HG03378 (cell line): ENCODE measurements around the gene MNDA.

Experiments
- ATAC-seq: cut with Tn5 transposase; IDR thresholded peaks from one replicate; pipeline ENCODE4 v1.9.1; 2021; ENCODE audit warnings: mild to moderate bottlenecking, moderate library complexity; ENCODE audit not compliant: unreplicated experiment

MNDA gene

GRCh38 chr1:158830904-158831507 is at the start of gene MNDA:
Gene MNDA, plus strand, starts transcription at chr1:158831351. Its CDS starts 10,803 bp downstream, at chr1:158842154.
- peak; percentile 91 for ATAC-seq

GRCh38 chr1:158793604-158794003 is 37.5 kb upstream of the MNDA start:
- no peak for ATAC-seq

GRCh38 chr1:158794247-158794646 is 36.9 kb upstream of the MNDA start:
- no peak for ATAC-seq

- no peak for ATAC-seq
Observed at GRCh38 chr1:158798531-158798930, 32.6 kb upstream of the MNDA start.

- ATAC-seq = no peak
Observed at GRCh38 chr1:158799689-158800088, 31.5 kb upstream of the MNDA start.

- no peak for ATAC-seq
Observed at GRCh38 chr1:158800526-158800925, 30.6 kb upstream of the MNDA start.

GRCh38 chr1:158801396-158801795 is 29.8 kb upstream of the MNDA start:
- ATAC-seq = no peak

GRCh38 chr1:158803678-158804077 is 27.5 kb upstream of the MNDA start:
- no peak for ATAC-seq

- ATAC-seq = no peak
Observed at GRCh38 chr1:158806916-158807536, 24.1 kb upstream of the MNDA start.

GRCh38 chr1:158809256-158809655 is 21.9 kb upstream of the MNDA start:
- ATAC-seq = no peak

GRCh38 chr1:158809862-158810261 is 21.3 kb upstream of the MNDA start:
- no peak for ATAC-seq

GRCh38 chr1:158810311-158810710 is 20.8 kb upstream of the MNDA start:
- ATAC-seq = no peak

GRCh38 chr1:158812336-158812735 is 18.8 kb upstream of the MNDA start:
- ATAC-seq = no peak

- no peak for ATAC-seq
Observed at GRCh38 chr1:158813164-158813563, 18.0 kb upstream of the MNDA start.

GRCh38 chr1:158814970-158815369 is 16.2 kb upstream of the MNDA start:
- ATAC-seq = no peak

GRCh38 chr1:158818560-158818959 is 12.6 kb upstream of the MNDA start:
- ATAC-seq = no peak

- ATAC-seq = no peak
Observed at GRCh38 chr1:158818975-158819431, 12.1 kb upstream of the MNDA start.

- peak; percentile 90 for ATAC-seq
Observed at GRCh38 chr1:158819461-158820443, 11.4 kb upstream of the MNDA start.

GRCh38 chr1:158821723-158822122 is 9.4 kb upstream of the MNDA start:
- ATAC-seq = no peak

GRCh38 chr1:158830074-158830677 is 975 bp upstream of the MNDA start:
- peak; percentile 67 for ATAC-seq

- ATAC-seq = no peak
Observed at GRCh38 chr1:158833264-158833663, 2.1 kb downstream of the MNDA start.
